ENCODE results near the gene TAF1B. TPM values are rescaled to one million over a fixed set of nuclear protein-coding genes. Genes with fewer than 3 reads are reported as not detected.

Gene TAF1B
- total RNA-seq, 1 donor from 2014 or later, result 6.3 TPM

GRCh38 chr2:9968553-9969497, 125.6 kb downstream of the TAF1B start:
- intact Hi-C loops (cut with DNase I), result no loop called here
- ATAC-seq (no peak), DNase-seq (ENCODE audit: missing footprints) (no peak)

GRCh38 chr2:9970200-9971044, 127.1 kb downstream of the TAF1B start:
- intact Hi-C loops (cut with DNase I), result no loop called here
- no peak for DNase-seq (ENCODE audit: missing footprints)
- ATAC-seq, result no peak

GRCh38 chr2:9971105-9971818, 128.0 kb downstream of the TAF1B start:
- ATAC-seq, result no peak
- intact Hi-C loops (cut with DNase I), result no loop called here
- no peak for DNase-seq (ENCODE audit: missing footprints)

GRCh38 chr2:9971890-9972289, 128.6 kb downstream of the TAF1B start:
- no peak for ATAC-seq
- intact Hi-C loops (cut with DNase I), result no loop called here
- no peak for DNase-seq (ENCODE audit: missing footprints)

GRCh38 chr2:9972621-9973479, 129.6 kb downstream of the TAF1B start:
- ATAC-seq (no peak), DNase-seq (ENCODE audit: missing footprints) (no peak)
- intact Hi-C loops (cut with DNase I), result no loop called here

GRCh38 chr2:9973690-9974089, 130.4 kb downstream of the TAF1B start:
- no peak for ATAC-seq
- intact Hi-C loops (cut with DNase I), result no loop called here
- DNase-seq (ENCODE audit: missing footprints), result no peak

- intact Hi-C loops (cut with DNase I), result no loop called here
- ATAC-seq, result peak; percentile 65
- DNase-seq (ENCODE audit: missing footprints), result no peak
Observed at GRCh38 chr2:9974343-9974742, 131.1 kb downstream of the TAF1B start.

- ATAC-seq (no peak), DNase-seq (ENCODE audit: missing footprints) (no peak)
- intact Hi-C loops (cut with DNase I), result no loop called here
Observed at GRCh38 chr2:9975328-9975727, 132.1 kb downstream of the TAF1B start.

- peak; percentile 29 for ATAC-seq
- intact Hi-C loops (cut with DNase I), result no loop called here
- DNase-seq (ENCODE audit: missing footprints), result no peak
Observed at GRCh38 chr2:9975805-9976447, 132.7 kb downstream of the TAF1B start.

GRCh38 chr2:9979977-9980376, 136.7 kb downstream of the TAF1B start:
- ATAC-seq (no peak), DNase-seq (ENCODE audit: missing footprints) (no peak)
- intact Hi-C loops (cut with DNase I), result no loop called here

GRCh38 chr2:9980520-9980919, 137.2 kb downstream of the TAF1B start:
- intact Hi-C loops (cut with DNase I), result no loop called here
- no peak for ATAC-seq
- DNase-seq (ENCODE audit: missing footprints), result no peak

GRCh38 chr2:9981655-9982054, 138.4 kb downstream of the TAF1B start:
- no peak for ATAC-seq
- no peak for DNase-seq (ENCODE audit: missing footprints)
- intact Hi-C loops (cut with DNase I), result no loop called here

GRCh38 chr2:9982248-9982647, 139.0 kb downstream of the TAF1B start:
- intact Hi-C loops (cut with DNase I), result no loop called here
- no peak for DNase-seq (ENCODE audit: missing footprints)
- peak; percentile 60 for ATAC-seq

- ATAC-seq, result no peak
- DNase-seq (ENCODE audit: missing footprints), result no peak
- intact Hi-C loops (cut with DNase I), result no loop called here
Observed at GRCh38 chr2:9982891-9983290, 139.6 kb downstream of the TAF1B start.

GRCh38 chr2:9983401-9984216, 140.3 kb downstream of the TAF1B start:
- ATAC-seq (no peak), DNase-seq (ENCODE audit: missing footprints) (no peak)
- intact Hi-C loops (cut with DNase I), result loop anchor here (1.0 to 2.0 kb wide), 2 partner anchors 27 to 65 kb away; no protein-coding TSS in a partner anchor

All from Right ventricle myocardium inferior (tissue), 1 donor.